ENCODE measurements around the gene THAP2.

THAP2 gene

GRCh38 chr12:71704920-71705319, 40.8 kb downstream of the THAP2 start:
- DNase-seq = no peak

DNA sequence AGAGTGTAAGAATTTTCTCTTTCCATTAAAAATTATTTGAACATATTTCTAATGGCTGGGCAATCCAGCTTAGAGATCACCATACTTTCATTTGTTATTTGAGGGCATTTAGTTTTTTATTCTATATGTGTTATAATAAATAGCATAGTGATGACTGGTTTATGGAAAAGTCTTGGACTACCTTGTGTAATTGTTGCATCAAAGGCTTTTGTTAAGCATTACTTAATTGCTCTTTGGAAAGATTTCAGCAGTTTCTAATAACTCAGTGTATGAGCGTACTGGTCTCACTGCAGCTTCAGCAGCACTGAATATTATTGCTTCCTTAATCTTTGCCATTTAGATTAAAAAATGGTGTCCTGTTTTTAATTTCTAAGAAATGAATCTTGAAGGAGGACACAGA, 44.6 kb downstream of the THAP2 start:
- no peak for DNase-seq

DNA sequence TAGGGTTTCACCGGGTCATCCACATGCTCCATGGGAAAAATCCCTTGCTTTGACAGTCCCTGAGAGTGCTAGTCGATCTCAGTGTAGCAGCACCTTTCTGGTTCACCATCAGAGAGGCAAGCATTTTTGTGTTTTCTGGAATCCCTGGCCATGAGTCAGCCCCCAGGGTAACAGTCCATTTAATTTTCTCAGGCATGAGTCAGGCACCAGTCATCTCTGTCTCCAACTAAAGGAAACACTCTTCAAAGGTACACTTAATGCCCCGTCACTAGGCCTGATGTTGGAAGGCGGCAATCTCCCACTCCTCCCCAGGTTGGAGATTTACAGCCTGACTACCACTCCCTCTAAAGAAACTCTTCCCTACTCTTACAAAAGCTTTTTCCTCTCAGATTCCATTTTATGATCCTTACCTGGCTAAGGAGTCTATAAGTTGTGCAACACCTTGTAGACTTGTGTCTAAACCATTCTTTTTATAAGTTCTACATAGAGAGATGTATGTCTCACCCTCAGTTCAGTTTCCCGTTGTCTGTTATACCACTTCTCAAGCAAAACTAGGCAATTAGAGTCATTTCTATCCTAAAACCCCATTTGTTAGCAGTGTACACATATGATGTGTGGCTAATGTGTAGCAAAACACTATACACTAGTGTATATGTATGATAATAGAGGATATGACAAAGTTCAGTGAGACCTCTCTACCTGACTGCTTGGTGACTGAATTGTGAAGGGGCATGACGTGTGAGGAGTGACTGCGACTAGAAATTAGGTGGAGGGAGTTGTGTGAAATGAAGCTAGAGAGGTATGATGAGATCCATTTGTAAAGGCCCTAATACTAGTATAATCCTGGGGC, 46.4 kb downstream of the THAP2 start:
- DNase-seq = peak; percentile 9

DNA sequence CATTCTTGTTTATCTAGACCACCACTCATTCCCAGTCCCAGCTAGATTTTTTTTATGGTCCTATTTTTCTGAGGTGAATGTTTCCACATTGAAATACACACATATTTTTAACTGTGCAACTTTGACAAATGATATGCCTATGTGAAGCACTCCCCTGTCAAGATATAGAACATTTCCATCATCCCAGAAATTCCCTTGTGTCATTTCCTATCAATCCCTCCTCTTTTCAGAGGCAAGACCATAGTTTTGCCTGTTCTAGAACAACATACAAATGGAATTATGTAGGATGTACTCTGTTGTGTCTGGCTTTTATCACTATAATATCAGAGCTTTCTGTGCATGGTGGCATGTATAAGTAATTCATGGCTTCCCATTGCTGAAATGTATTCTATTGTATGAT, 54.5 kb downstream of the THAP2 start:
- no peak for DNase-seq

- DNase-seq = no peak
Measured at GRCh38 chr12:71719647-71720370, 55.7 kb downstream of the THAP2 start.

- no peak for DNase-seq
Measured at GRCh38 chr12:71721783-71722505, 57.8 kb downstream of the THAP2 start.

GRCh38 chr12:71725011-71725410, 60.9 kb downstream of the THAP2 start:
- DNase-seq = no peak

GRCh38 chr12:71726548-71726947, 62.4 kb downstream of the THAP2 start:
- no peak for DNase-seq

- peak; percentile 13 for DNase-seq
Measured at GRCh38 chr12:71727958-71728357, 63.9 kb downstream of the THAP2 start.

Measured in activated CD4-positive, alpha-beta T cell treated with anti-CD3 and anti-CD28 coated beads for 48 hours (primary cell).